LNCaP clone FGC (cell line): ENCODE measurements around the gene MPP7.

ENCODE experiments used
- DNase-seq: peaks from one replicate; pipeline ENCODE4 v3.0.0-alpha.2; 2011; ENCODE audit warnings: low read depth
- H3K4me3 ChIP-seq: 2 replicates; pipeline ENCODE4 v1.5.1; 2011; ENCODE audit warnings: mild to moderate bottlenecking, low read depth, low read length, control low read depth
- TF ChIP-seq, protein P1 (sequence below): IDR thresholded peaks from 2 replicates; pipeline ENCODE4 v1.5.1; 2012; ENCODE audit warnings: mild to moderate bottlenecking; ENCODE audit not compliant: control insufficient read depth, insufficient read depth; ENCODE audit errors: extremely low read depth

MPP7 gene

DNA sequence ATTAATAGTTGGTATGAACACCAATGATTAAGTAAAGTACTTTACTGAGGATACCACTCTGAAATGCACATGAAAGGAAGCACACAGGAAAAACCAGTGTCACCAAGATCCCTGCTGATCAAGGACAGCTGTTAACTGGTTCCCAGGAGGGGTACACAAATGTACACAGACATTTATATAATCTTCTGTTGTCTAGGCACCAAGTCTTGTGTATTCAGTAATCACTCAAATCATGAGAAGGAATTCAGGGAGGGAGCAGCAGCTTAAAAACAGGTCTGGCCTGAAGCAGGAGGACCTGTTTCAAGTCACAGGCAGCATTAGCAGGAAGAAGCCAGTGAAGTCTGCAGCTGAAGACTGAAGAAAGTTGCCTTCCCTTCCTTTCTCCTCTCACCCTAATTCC lies 18.7 kb downstream of the MPP7 start:
- peak; percentile 79 for DNase-seq
- TF ChIP-seq, protein P1, sequence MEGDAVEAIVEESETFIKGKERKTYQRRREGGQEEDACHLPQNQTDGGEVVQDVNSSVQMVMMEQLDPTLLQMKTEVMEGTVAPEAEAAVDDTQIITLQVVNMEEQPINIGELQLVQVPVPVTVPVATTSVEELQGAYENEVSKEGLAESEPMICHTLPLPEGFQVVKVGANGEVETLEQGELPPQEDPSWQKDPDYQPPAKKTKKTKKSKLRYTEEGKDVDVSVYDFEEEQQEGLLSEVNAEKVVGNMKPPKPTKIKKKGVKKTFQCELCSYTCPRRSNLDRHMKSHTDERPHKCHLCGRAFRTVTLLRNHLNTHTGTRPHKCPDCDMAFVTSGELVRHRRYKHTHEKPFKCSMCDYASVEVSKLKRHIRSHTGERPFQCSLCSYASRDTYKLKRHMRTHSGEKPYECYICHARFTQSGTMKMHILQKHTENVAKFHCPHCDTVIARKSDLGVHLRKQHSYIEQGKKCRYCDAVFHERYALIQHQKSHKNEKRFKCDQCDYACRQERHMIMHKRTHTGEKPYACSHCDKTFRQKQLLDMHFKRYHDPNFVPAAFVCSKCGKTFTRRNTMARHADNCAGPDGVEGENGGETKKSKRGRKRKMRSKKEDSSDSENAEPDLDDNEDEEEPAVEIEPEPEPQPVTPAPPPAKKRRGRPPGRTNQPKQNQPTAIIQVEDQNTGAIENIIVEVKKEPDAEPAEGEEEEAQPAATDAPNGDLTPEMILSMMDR, result no peak
- no peak overlapping the region for H3K4me3 ChIP-seq

DNA sequence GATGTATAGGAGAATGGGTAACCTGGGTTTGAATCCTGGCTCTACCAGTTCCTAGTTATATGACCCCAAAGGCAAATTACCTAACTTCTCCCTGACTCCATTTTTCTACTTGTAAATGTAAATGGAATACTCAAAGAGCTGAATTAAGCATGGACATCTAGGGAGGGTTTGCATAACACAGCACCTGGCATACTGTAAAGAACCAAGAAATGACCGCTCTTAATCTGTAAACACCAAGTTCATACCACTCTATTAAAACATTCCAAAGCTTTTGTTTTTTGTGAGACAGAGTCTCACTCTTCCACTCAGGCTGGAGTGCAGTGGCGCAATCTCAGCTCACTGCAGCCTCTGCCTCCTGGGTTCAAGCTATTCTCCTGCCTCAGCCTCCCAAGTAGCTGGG lies 19.6 kb downstream of the MPP7 start:
- no peak for DNase-seq
- TF ChIP-seq, protein P1, result no peak
- no peak overlapping the region for H3K4me3 ChIP-seq

DNA sequence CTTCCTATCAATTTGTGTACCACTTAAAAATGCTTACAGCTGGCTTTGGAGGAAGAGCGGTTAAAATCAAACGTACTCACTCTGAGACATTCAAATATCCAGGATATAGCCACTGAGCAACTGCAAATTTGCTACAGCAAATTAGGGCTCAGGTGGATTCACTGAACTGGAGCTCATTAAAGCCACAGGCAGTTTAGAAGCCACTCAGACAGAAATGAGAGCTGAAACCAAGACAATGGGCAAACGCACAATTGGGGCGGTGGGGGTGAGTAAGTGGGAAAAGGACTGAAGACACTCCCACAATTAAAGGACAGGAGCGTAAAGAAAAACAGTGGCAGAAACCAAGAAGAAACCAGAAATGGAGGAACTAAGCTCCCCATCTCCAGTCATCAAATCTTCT lies 20.5 kb downstream of the MPP7 start:
- DNase-seq, result no peak
- TF ChIP-seq, protein P1, result no peak
- no peak overlapping the region for H3K4me3 ChIP-seq

DNA sequence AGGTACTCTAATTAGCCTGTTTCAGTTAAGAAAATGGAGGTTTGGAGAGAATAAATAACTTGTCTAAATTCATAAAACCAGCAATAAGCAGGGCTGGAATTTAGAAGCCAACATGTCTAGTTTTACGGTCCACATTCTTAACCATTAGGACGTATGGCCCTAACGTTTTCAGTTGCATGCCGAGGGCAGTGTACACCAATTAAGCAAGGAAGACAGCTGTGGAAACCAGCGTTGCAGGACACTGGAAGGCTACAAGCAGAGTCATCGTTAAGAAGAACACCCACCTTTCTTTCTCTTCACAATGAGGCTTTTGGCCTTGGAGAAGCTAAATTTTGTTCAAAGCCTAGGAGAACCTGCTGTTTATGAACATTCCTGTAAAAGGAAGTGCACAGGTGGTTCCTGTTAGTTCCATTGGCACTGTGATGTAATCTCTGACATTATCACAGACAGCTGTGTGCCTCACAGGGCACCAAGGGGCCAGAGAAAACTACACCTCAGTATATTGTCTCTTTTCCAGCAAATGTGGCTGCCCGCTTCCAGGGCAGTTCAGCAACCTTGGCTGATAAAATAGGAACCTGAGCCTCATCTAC lies 21.0 kb downstream of the MPP7 start:
- no peak for DNase-seq
- no peak overlapping the region for H3K4me3 ChIP-seq
- TF ChIP-seq, protein P1, result no peak

DNA sequence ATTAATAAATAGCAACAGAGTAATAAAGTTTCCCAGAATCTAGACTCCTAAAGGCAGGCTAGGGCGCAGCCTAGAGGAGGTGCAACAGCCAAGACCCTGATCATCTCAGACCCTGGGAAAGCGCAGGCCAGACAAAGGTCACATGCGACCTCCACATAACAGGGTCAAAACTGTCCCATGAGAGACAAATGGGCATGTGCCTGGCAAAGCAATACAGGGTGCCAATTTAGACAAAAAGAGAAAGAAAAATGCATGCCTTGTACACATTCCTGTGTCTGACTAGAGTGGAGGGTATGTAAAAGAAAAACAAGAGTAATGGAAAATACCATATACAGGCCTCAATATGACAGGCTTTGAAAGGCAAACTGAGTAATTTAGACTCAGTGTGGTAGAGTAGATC lies 22.2 kb downstream of the MPP7 start:
- TF ChIP-seq, protein P1, result no peak
- no peak overlapping the region for H3K4me3 ChIP-seq
- DNase-seq, result no peak

DNA sequence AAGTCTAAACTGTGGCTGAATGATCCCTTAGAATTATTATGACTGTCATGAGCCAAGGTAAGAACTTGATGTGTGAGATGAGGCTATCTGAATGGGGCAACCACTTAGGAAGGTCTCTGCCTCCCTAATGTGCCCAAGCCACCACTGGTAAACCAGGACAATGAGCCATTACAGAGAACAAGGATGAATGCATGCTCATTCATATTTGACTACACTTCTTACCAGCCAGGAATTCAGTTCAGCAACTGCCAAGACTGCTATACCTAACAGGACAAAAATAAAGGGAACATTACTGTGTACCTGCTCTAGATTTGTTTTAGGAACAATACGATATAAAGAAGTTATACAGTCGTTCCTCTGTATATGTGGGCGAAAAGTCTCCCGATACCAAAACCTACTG lies 23.0 kb downstream of the MPP7 start:
- TF ChIP-seq, protein P1, result no peak

DNA sequence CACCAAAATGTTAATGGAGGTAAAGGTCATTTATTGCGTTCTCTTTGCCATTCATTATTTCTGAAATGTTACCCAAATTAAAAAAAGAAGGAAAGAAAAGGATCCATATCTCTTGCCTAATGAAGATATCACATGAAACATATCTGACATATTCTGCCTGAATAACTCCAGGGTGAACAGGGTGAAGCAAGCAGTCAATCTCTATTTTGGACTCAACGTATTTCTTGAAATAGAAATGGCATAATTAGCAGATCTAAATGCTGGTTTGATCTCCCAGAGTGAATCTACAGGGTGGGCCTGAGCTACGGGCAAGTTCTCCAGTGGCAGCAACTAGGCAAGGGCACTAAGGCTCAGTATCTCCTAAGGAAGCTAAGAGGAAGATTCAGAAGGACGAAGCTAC lies 24.0 kb downstream of the MPP7 start:
- no peak for DNase-seq
- TF ChIP-seq, protein P1, result no peak
- H3K4me3 ChIP-seq, result no peak overlapping the region

More for the DNA sequence above, 23.0 kb downstream of the MPP7 start:
- no peak overlapping the region for H3K4me3 ChIP-seq
- no peak for DNase-seq
